SK-N-SH treated with all-trans-retinoic acid at 6 μM for 48 hours (cell line): ENCODE measurements around the gene REEP2.

Experiments used
- ATAC-seq: fragments of 200-7000 bp; cut with Tn5 transposase; 3 replicates; pipeline ENCODE4 v1.9.1; 2020; ENCODE audit warnings: mild to moderate bottlenecking, moderate library complexity
- ARNTL ChIP-seq: fragments of 450-650 bp; formaldehyde crosslinking; IDR thresholded peaks from 2 replicates; pipeline ENCODE4 v1.5.0; 2020; ENCODE audit warnings: low read depth, mild to moderate bottlenecking, moderate library complexity, borderline replicate concordance
- BACH2 ChIP-seq: fragments of 250-450 bp; sonication (Bioruptor Pico); IDR thresholded peaks from 2 replicates; pipeline ENCODE4 v1.9.0; 2021; ENCODE audit warnings: mild to moderate bottlenecking, borderline replicate concordance
- CREB5 ChIP-seq: fragments of 250-450 bp; sonication (Bioruptor Pico); IDR thresholded peaks from 2 replicates; pipeline ENCODE4 v1.5.1; 2020; ENCODE audit warnings: low read depth, mild to moderate bottlenecking, moderate library complexity
- CSDC2 ChIP-seq: fragments of 250-450 bp; sonication (Bioruptor Pico); IDR thresholded peaks from 2 replicates; pipeline ENCODE4 v1.5.0; 2020; ENCODE audit warnings: mild to moderate bottlenecking, moderate library complexity
- CSRNP3 ChIP-seq: fragments of 250-450 bp; sonication (Bioruptor Pico); IDR thresholded peaks from 2 replicates; pipeline ENCODE4 v1.5.1; 2021; ENCODE audit warnings: mild to moderate bottlenecking, moderate library complexity
- ESRRG ChIP-seq: fragments of 250-450 bp; sonication (Bioruptor Pico); IDR thresholded peaks from 2 replicates; pipeline ENCODE4 v1.6.1; 2021; ENCODE audit warnings: mild to moderate bottlenecking
- GLIS3 ChIP-seq: fragments of 250-450 bp; sonication (Bioruptor Pico); IDR thresholded peaks from 2 replicates; pipeline ENCODE4 v1.5.0; 2020; ENCODE audit warnings: mild to moderate bottlenecking, moderate library complexity
- ISL1 ChIP-seq: fragments of 250-450 bp; sonication (Bioruptor Pico); IDR thresholded peaks from 2 replicates; pipeline ENCODE4 v2.1.2; 2022; ENCODE audit warnings: mild to moderate bottlenecking, moderate library complexity
- OSR1 ChIP-seq: fragments of 250-450 bp; sonication (Bioruptor Pico); IDR thresholded peaks from 2 replicates; pipeline ENCODE4 v1.8.0; 2022; ENCODE audit warnings: moderate library complexity, mild to moderate bottlenecking, inconsistent platforms
- PATZ1 ChIP-seq: fragments of 250-450 bp; sonication (Bioruptor Pico); IDR thresholded peaks from 2 replicates; pipeline ENCODE4 v1.8.0; 2020; ENCODE audit warnings: mild to moderate bottlenecking, moderate library complexity, borderline replicate concordance
- PPARA ChIP-seq: fragments of 250-450 bp; sonication (Bioruptor Pico); IDR thresholded peaks from 2 replicates; pipeline ENCODE4 v1.5.0; 2020; ENCODE audit warnings: mild to moderate bottlenecking, borderline replicate concordance
- RARB ChIP-seq: fragments of 250-450 bp; sonication (Bioruptor Pico); IDR thresholded peaks from 2 replicates; pipeline ENCODE4 v1.8.0; 2021; ENCODE audit warnings: mild to moderate bottlenecking, moderate library complexity
- SNAI2 ChIP-seq: fragments of 250-450 bp; sonication (Bioruptor Pico); IDR thresholded peaks from 2 replicates; pipeline ENCODE4 v1.5.0; 2020; ENCODE audit warnings: mild to moderate bottlenecking, moderate library complexity
- TCF4 ChIP-seq: fragments of 250-450 bp; sonication (Bioruptor Pico); IDR thresholded peaks from 2 replicates; pipeline ENCODE4 v1.8.0; 2021; ENCODE audit warnings: mild to moderate bottlenecking, moderate library complexity, borderline replicate concordance
- TSHZ2 ChIP-seq: fragments of 250-450 bp; sonication (Bioruptor Pico); IDR thresholded peaks from 2 replicates; pipeline ENCODE4 v1.5.0; 2020; ENCODE audit warnings: mild to moderate bottlenecking, moderate library complexity
- ZC3H10 ChIP-seq: fragments of 250-450 bp; sonication (Bioruptor Pico); IDR thresholded peaks from 2 replicates; pipeline ENCODE4 v1.5.1; 2021; ENCODE audit warnings: mild to moderate bottlenecking, moderate library complexity
- ZFP3 ChIP-seq: fragments of 250-450 bp; sonication (Bioruptor Pico); IDR thresholded peaks from 2 replicates; pipeline ENCODE4 v1.5.0; 2020; ENCODE audit warnings: mild to moderate bottlenecking, moderate library complexity
- ZFP30 ChIP-seq: fragments of 450-650 bp; formaldehyde crosslinking; IDR thresholded peaks from 2 replicates; pipeline ENCODE4 v1.5.0; 2022; ENCODE audit warnings: mild to moderate bottlenecking, moderate library complexity
- ZNF70 ChIP-seq: fragments of 450-650 bp; formaldehyde crosslinking; IDR thresholded peaks from 2 replicates; pipeline ENCODE4 v1.5.0; 2020; ENCODE audit warnings: mild to moderate bottlenecking, moderate library complexity

The REEP2 gene

GRCh38 chr5:138448070-138448469, 9.2 kb downstream of the REEP2 start:
- TF ChIP-seq GLIS3 (CRISPR knock-in tag) (no peak), ISL1 (CRISPR knock-in tag) (no peak), TSHZ2 (CRISPR knock-in tag) (no peak), ZNF70 (no peak), ESRRG (CRISPR knock-in tag) (no peak), PPARA (no peak), SNAI2 (no peak), CSDC2 (CRISPR knock-in tag) (no peak), ZFP30 (CRISPR knock-in tag) (no peak), ZC3H10 (CRISPR knock-in tag) (no peak), TCF4 (CRISPR knock-in tag) (no peak), ARNTL (no peak), CREB5 (no peak), BACH2 (CRISPR knock-in tag) (no peak), RARB (no peak), PATZ1 (CRISPR knock-in tag) (no peak), CSRNP3 (CRISPR knock-in tag) (no peak), OSR1 (CRISPR knock-in tag) (no peak)
- TF ChIP-seq, all 23 proteins: peak for 0
- ATAC-seq, result no peak

GRCh38 chr5:138448481-138449398, 9.9 kb downstream of the REEP2 start:
- no peak for TF ChIP-seq GLIS3 (CRISPR knock-in tag)
- TF ChIP-seq TCF4 (CRISPR knock-in tag), result 0 out of 2 replicates have a peak, but pooled peaks have one; percentile 18
- ATAC-seq, result peak; percentile 47

- peak; percentile 95 for ATAC-seq
- TF ChIP-seq CREB5 (no peak), CSDC2 (CRISPR knock-in tag) (no peak), SNAI2 (no peak), ZFP30 (CRISPR knock-in tag) (no peak), ARNTL (no peak), RARB (no peak), TSHZ2 (CRISPR knock-in tag) (no peak), ZFP3 (no peak), PATZ1 (CRISPR knock-in tag) (no peak), ISL1 (CRISPR knock-in tag) (no peak), BACH2 (CRISPR knock-in tag) (no peak), GLIS3 (CRISPR knock-in tag) (no peak), ESRRG (CRISPR knock-in tag) (no peak), ZNF70 (no peak)
Observed at GRCh38 chr5:138449501-138450239, 10.8 kb downstream of the REEP2 start.
